ENCODE results near the gene FFAR1. TPM values are rescaled to one million over a fixed set of nuclear protein-coding genes. Genes with fewer than 3 reads are reported as not detected.
"Not testable (repeated sequence)": the region's sequence is repeated elsewhere in the genome, so short reads cannot be mapped to it uniquely, and the experiment has no call there.

The FFAR1 gene
- total RNA-seq, 4 donors from 2014 or later, result not detected

DNA sequence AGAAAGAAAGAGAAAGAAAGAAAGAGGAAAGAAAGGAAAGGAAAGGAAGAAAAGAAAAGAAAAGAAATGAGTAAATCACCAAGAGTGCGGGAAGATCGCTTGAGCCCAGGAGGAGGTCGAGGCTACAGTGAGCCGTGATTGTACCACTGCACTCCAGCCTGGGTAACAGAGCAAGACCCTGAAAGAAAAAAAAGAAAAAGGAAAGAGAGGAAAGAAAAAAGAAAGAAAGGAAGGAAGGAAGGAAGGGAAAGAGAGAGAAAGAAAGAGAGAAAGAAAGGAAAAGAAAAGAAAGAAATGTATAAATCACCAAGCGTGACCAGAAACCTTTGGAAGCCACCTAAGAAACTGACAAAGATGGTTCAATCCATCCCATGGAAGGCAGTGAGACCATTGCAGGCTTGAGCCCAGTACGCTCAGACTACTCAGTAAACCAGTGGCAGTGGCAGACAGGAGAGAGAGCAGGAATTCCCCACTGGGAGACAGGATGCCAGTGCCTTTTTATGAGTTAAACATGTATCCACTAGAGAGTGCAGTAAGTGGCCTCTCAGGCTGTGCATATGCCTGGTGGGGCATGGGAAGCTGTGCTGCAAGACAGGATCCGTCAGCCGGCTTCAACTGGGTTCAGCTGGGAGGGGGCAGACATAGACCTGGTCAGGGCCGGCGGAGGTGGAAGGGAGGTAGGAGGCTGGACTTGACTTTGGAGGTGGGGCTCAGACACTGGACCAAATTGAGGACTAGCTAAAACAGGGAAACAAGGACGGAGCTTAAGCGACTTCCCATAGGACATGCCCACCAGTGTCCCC lies 28.0 kb downstream of the FFAR1 start:
- WGBS, 2 donors, result 68 to 69% methylated on average over 12 of the region's 12 CpGs
- H3K27ac ChIP-seq, result no peak overlapping the region
- H3K9me3 ChIP-seq, result no peaks in the 10 kb centered on the region
- peak; percentile 60 to 66 for DNase-seq
- no peaks in the 10 kb centered on the region for H3K36me3 ChIP-seq
- intact Hi-C loops (cut with DNase I), result no loop called here
- H3K4me3 ChIP-seq (replicated peaks in 1 of 3), result no peak overlapping the region
- no peaks in the 10 kb centered on the region for H3K27me3 ChIP-seq
- no peak for TF ChIP-seq POLR2A (IDR thresholded peaks at IDR 0.05)
- TF ChIP-seq, protein P1, sequence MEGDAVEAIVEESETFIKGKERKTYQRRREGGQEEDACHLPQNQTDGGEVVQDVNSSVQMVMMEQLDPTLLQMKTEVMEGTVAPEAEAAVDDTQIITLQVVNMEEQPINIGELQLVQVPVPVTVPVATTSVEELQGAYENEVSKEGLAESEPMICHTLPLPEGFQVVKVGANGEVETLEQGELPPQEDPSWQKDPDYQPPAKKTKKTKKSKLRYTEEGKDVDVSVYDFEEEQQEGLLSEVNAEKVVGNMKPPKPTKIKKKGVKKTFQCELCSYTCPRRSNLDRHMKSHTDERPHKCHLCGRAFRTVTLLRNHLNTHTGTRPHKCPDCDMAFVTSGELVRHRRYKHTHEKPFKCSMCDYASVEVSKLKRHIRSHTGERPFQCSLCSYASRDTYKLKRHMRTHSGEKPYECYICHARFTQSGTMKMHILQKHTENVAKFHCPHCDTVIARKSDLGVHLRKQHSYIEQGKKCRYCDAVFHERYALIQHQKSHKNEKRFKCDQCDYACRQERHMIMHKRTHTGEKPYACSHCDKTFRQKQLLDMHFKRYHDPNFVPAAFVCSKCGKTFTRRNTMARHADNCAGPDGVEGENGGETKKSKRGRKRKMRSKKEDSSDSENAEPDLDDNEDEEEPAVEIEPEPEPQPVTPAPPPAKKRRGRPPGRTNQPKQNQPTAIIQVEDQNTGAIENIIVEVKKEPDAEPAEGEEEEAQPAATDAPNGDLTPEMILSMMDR (IDR thresholded peaks at IDR 0.05), result no peak
- peaks cover 0 to 7% of the 10 kb centered on the region in 2 donors for H3K4me1 ChIP-seq

DNA sequence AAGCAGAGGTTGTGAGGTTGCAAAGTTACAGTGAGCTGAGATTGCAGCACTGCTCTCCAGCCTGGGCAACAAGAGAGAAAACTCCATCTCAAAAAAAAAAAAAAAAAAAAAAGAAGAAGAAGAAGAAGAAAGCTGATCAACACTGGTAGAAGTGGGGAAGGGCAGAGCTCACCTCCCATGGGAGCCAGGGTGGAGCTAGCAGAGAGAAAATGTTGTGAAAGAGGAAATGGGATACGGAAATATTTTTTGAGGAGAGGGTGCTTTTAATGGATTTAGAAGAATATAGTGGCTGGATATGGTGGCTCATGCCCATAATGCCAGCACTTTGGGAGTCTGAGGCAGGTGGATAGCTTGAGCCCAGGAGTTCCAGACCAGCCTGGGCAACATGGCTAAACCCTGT lies 30.0 kb downstream of the FFAR1 start:
- Histone ChIP-seq H3K27ac (no peak overlapping the region), H3K4me1 (peaks cover 0 to 7% of the 10 kb centered on the region in 2 donors), H3K27me3 (no peaks in the 10 kb centered on the region), H3K36me3 (no peaks in the 10 kb centered on the region), H3K9me3 (no peaks in the 10 kb centered on the region), H3K4me3 (replicated peaks in 1 of 3) (no peak overlapping the region)
- TF ChIP-seq, protein P1 (IDR thresholded peaks at IDR 0.05), result no peak
- TF ChIP-seq POLR2A (IDR thresholded peaks at IDR 0.05), result no peak
- intact Hi-C loops (cut with DNase I), result no loop called here
- 63 to 66% methylated on average over 1 of the region's 1 CpG for WGBS, 2 donors
- DNase-seq, result no peak

DNA sequence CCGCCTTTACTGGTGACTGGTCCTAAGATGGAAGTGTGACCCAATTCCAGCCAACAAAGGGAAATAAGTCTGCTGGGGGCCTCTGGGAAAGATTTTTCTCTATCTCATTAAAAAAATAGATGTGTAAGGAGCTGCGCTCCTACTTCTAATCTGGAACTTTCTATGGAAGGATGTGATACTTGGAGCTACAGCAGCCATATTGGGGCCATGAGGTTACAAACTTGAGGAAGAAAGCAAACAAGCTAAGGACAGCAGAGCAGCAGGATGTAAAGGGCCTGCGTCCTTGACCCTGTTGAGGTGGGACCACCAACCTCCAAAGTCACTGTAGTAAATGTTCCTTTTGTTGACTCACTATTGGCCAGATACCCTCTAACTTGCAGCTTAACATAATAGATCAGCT lies 30.7 kb downstream of the FFAR1 start:
- Histone ChIP-seq H3K4me1 (peaks cover 0 to 7% of the 10 kb centered on the region in 2 donors), H3K27ac (no peak overlapping the region), H3K36me3 (no peaks in the 10 kb centered on the region), H3K4me3 (replicated peaks in 1 of 3) (no peak overlapping the region), H3K9me3 (no peaks in the 10 kb centered on the region), H3K27me3 (no peaks in the 10 kb centered on the region)
- no peak for DNase-seq
- WGBS, 2 donors, result 95% methylated on average over 3 of the region's 3 CpGs
- TF ChIP-seq, protein P1 (IDR thresholded peaks at IDR 0.05), result no peak
- TF ChIP-seq POLR2A (IDR thresholded peaks at IDR 0.05), result no peak
- intact Hi-C loops (cut with DNase I), result no loop called here

DNA sequence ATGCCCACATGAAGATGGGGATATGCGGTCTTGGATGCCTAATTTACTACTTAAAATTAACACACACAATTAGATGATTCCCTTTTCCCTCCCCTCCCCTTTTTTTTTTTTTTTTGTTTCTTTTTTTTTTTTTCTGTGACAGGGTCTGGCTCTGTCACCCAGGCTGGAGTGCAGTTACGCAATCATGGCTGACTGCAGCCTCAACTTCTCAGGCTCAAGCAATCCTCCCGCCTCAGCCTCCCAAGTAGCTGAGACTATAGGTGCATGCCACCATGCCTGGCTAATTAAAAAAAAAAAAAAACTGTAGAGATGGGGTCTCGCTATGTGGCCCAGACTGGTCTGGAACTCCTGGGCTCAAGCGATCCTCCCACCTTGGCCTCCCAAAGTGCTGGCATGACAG lies 31.8 kb downstream of the FFAR1 start:
- DNase-seq; H3K27ac ChIP-seq; H3K4me3 ChIP-seq (replicated peaks in 1 of 3); H3K36me3 ChIP-seq; H3K9me3 ChIP-seq; H3K4me1 ChIP-seq; intact Hi-C loops (cut with DNase I); H3K27me3 ChIP-seq: not testable (repeated sequence)
- WGBS, 2 donors, result 95 to 96% methylated on average over 5 of the region's 5 CpGs

DNA sequence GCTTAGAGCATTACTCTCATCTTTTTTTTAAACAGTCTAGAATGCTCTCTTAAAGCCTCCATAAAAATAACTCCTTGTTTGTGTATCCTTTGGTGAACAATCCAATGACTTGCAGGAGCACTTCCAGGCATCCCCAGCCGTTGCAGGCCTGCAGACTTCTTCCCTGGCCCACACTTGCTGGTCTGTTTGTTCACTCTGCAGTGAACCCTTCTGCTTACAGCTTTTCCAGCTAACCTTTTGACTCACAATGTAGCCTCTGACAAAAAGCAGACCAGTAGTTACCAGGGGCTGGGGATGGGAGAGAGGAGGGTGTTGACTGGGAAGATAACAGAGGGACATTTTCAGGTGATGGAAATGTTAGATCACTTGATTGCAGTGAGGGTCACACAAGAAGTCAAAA lies 32.3 kb downstream of the FFAR1 start:
- intact Hi-C loops (cut with DNase I), result no loop called here
- DNase-seq, result no peak

More for the DNA sequence above, 32.3 kb downstream of the FFAR1 start:
- Histone ChIP-seq H3K27me3 (no peaks in the 10 kb centered on the region), H3K4me1 (peaks cover 0 to 7% of the 10 kb centered on the region in 2 donors), H3K36me3 (no peaks in the 10 kb centered on the region), H3K27ac (no peak overlapping the region), H3K9me3 (no peaks in the 10 kb centered on the region), H3K4me3 (replicated peaks in 1 of 3) (no peak overlapping the region)
- 58 to 61% methylated on average over 1 of the region's 1 CpG for WGBS, 2 donors
- no peak for TF ChIP-seq POLR2A (IDR thresholded peaks at IDR 0.05)
- TF ChIP-seq, protein P1 (IDR thresholded peaks at IDR 0.05), result no peak
